ENCODE results near the gene AP3B1. TPM values are rescaled to one million over a fixed set of nuclear protein-coding genes. Genes with fewer than 3 reads are reported as not detected.
"Not testable (repeated sequence)": the region's sequence is repeated elsewhere in the genome, so short reads cannot be mapped to it uniquely, and the experiment has no call there.

AP3B1 gene
- total RNA-seq, 5 donors from 2014 or later (not counting 1 experiment from before 2014, with no cell fraction given), result 26.2 to 40.8 (median 31.4) TPM

GRCh38 chr5:78090002-78090401 is 204.5 kb downstream of the AP3B1 start:
- ChIA-PET POLR2A (interaction anchor here in 1 of 2 donors (0.6 to 1.0 kb wide), 2 partner anchors 11 to 798 kb away, joined by 3 to 5 read pairs; no protein-coding TSS in a partner anchor), CTCF (interaction anchor here in 1 of 2 donors (0.5 kb wide), 1 partner anchor 491 kb away, joined by 7 read pairs; no protein-coding TSS in a partner anchor)
- no peaks in the 10 kb centered on the region for H3K27me3 ChIP-seq (replicated peaks in 1 of 2; ENCODE audit: control insufficient read depth in 2 of 2, extremely low read depth in 1 of 2, insufficient read depth in 2 of 2, low read length in 1 of 2)
- H3K27ac ChIP-seq (ENCODE audit: low read length), result no peak overlapping the region
- DNase-seq, result no peak
- H3K9me3 ChIP-seq, result no peaks in the 10 kb centered on the region
- Mint-ChIP-seq H3K27me3 (no peaks in the 10 kb centered on the region), H3K4me1 (no peaks in the 10 kb centered on the region), H3K27ac (no peak overlapping the region), H3K36me3 (peaks cover 70% of the 10 kb centered on the region), H3K4me3 (no peak overlapping the region), H3K9me3 (no peaks in the 10 kb centered on the region)
- H3K4me3 ChIP-seq (ENCODE audit: control insufficient read depth in 1 of 2, extremely low read depth in 1 of 2, low read length in 1 of 2), result no peak overlapping the region
- no peaks in the 10 kb centered on the region for H3K4me1 ChIP-seq (ENCODE audit: control insufficient read depth in 1 of 2, extremely low read depth in 1 of 2, insufficient read depth in 2 of 2, low read length in 2 of 2)
- no peak for ATAC-seq (replicated peaks in 1 of 4)
- whole genome bisulfite sequencing (ENCODE audit: insufficient coverage), result no CpG with 5 or more reads among the region's 1 CpG
- peaks cover 3 to 8% of the 10 kb centered on the region in 2 donors for H3K36me3 ChIP-seq (ENCODE audit: control insufficient read depth in 2 of 2, extremely low read depth in 1 of 2, insufficient read depth in 1 of 2, low read length in 1 of 2)

GRCh38 chr5:78078858-78079257 is 215.6 kb downstream of the AP3B1 start:
- Histone ChIP-seq H3K9me3 (no peaks in the 10 kb centered on the region), H3K36me3 (ENCODE audit: control insufficient read depth in 2 of 2, extremely low read depth in 1 of 2, insufficient read depth in 1 of 2, low read length in 1 of 2) (no peaks in the 10 kb centered on the region), H3K27me3 (replicated peaks in 1 of 2; ENCODE audit: control insufficient read depth in 2 of 2, extremely low read depth in 1 of 2, insufficient read depth in 2 of 2, low read length in 1 of 2) (no peaks in the 10 kb centered on the region), H3K4me3 (ENCODE audit: control insufficient read depth in 1 of 2, extremely low read depth in 1 of 2, low read length in 1 of 2) (no peak overlapping the region), H3K27ac (ENCODE audit: low read length) (no peak overlapping the region), H3K4me1 (ENCODE audit: control insufficient read depth in 1 of 2, extremely low read depth in 1 of 2, insufficient read depth in 2 of 2, low read length in 2 of 2) (no peaks in the 10 kb centered on the region)
- H3K9me3 Mint-ChIP-seq, result no peaks in the 10 kb centered on the region
- CTCF ChIA-PET, result no interaction called here
- no peaks in the 10 kb centered on the region for H3K27me3 Mint-ChIP-seq
- POLR2A ChIA-PET, result interaction anchor here in 1 of 2 donors (1.0 kb wide), 1 partner anchor 11 kb away, joined by 3 read pairs; no protein-coding TSS in a partner anchor
- no peak for DNase-seq
- no peaks in the 10 kb centered on the region for H3K4me1 Mint-ChIP-seq
- no peak for ATAC-seq (replicated peaks in 1 of 4)
- H3K36me3 Mint-ChIP-seq, result peaks cover 44% of the 10 kb centered on the region
- no peak overlapping the region for H3K4me3 Mint-ChIP-seq
- H3K27ac Mint-ChIP-seq, result no peak overlapping the region

- WGBS (ENCODE audit: insufficient coverage), result 100% methylated on average over 3 of the region's 4 CpGs
- CTCF ChIA-PET, result no interaction called here
- H3K27me3 Mint-ChIP-seq, result no peaks in the 10 kb centered on the region
These were observed 217.0 kb downstream of the AP3B1 start for GRCh38 chr5:78077369-78078068.

GRCh38 chr5:78076351-78076750 is 218.1 kb downstream of the AP3B1 start:
- Mint-ChIP-seq H3K4me1 (no peaks in the 10 kb centered on the region), H3K27me3 (no peaks in the 10 kb centered on the region), H3K4me3 (no peak overlapping the region), H3K27ac (no peak overlapping the region), H3K9me3 (no peaks in the 10 kb centered on the region), H3K36me3 (peaks cover 49% of the 10 kb centered on the region)
- Histone ChIP-seq H3K36me3 (ENCODE audit: control insufficient read depth in 2 of 2, extremely low read depth in 1 of 2, insufficient read depth in 1 of 2, low read length in 1 of 2) (no peaks in the 10 kb centered on the region), H3K4me3 (ENCODE audit: control insufficient read depth in 1 of 2, extremely low read depth in 1 of 2, low read length in 1 of 2) (no peak overlapping the region), H3K4me1 (ENCODE audit: control insufficient read depth in 1 of 2, extremely low read depth in 1 of 2, insufficient read depth in 2 of 2, low read length in 2 of 2) (no peaks in the 10 kb centered on the region), H3K27ac (ENCODE audit: low read length) (no peak overlapping the region), H3K9me3 (no peaks in the 10 kb centered on the region), H3K27me3 (replicated peaks in 1 of 2; ENCODE audit: control insufficient read depth in 2 of 2, extremely low read depth in 1 of 2, insufficient read depth in 2 of 2, low read length in 1 of 2) (no peaks in the 10 kb centered on the region)
- ChIA-PET POLR2A (interaction anchor here (0.6 to 1.2 kb wide), 2 partner anchors 16 to 169 kb away, joined by 4 to 5 read pairs; no protein-coding TSS in a partner anchor), CTCF (interaction anchor here in 1 of 2 donors (0.6 kb wide), 1 partner anchor 337 kb away, joined by 3 read pairs; no protein-coding TSS in a partner anchor)
- ATAC-seq (replicated peaks in 1 of 4), result no peak
- no CpG with 5 or more reads among the region's 2 CpGs for WGBS (ENCODE audit: insufficient coverage)
- no peak for DNase-seq

More at GRCh38 chr5:78077369-78078068, 217.0 kb downstream of the AP3B1 start:
- Histone ChIP-seq H3K4me3 (ENCODE audit: control insufficient read depth in 1 of 2, extremely low read depth in 1 of 2, low read length in 1 of 2) (no peak overlapping the region), H3K27ac (ENCODE audit: low read length) (no peak overlapping the region), H3K27me3 (replicated peaks in 1 of 2; ENCODE audit: control insufficient read depth in 2 of 2, extremely low read depth in 1 of 2, insufficient read depth in 2 of 2, low read length in 1 of 2) (no peaks in the 10 kb centered on the region), H3K36me3 (ENCODE audit: control insufficient read depth in 2 of 2, extremely low read depth in 1 of 2, insufficient read depth in 1 of 2, low read length in 1 of 2) (no peaks in the 10 kb centered on the region), H3K9me3 (no peaks in the 10 kb centered on the region), H3K4me1 (ENCODE audit: control insufficient read depth in 1 of 2, extremely low read depth in 1 of 2, insufficient read depth in 2 of 2, low read length in 2 of 2) (no peaks in the 10 kb centered on the region)
- H3K9me3 Mint-ChIP-seq, result no peaks in the 10 kb centered on the region
- H3K36me3 Mint-ChIP-seq, result peaks cover 46% of the 10 kb centered on the region
- H3K27ac Mint-ChIP-seq, result no peak overlapping the region
- DNase-seq, result no peak
- no peak for ATAC-seq (replicated peaks in 1 of 4)
- no peak overlapping the region for H3K4me3 Mint-ChIP-seq
- POLR2A ChIA-PET, result no interaction called here
- no peaks in the 10 kb centered on the region for H3K4me1 Mint-ChIP-seq

GRCh38 chr5:78075301-78075700 is 219.2 kb downstream of the AP3B1 start:
- Histone ChIP-seq H3K36me3 (ENCODE audit: control insufficient read depth in 2 of 2, extremely low read depth in 1 of 2, insufficient read depth in 1 of 2, low read length in 1 of 2) (no peaks in the 10 kb centered on the region), H3K9me3 (no peaks in the 10 kb centered on the region), H3K27me3 (replicated peaks in 1 of 2; ENCODE audit: control insufficient read depth in 2 of 2, extremely low read depth in 1 of 2, insufficient read depth in 2 of 2, low read length in 1 of 2) (no peaks in the 10 kb centered on the region), H3K27ac (ENCODE audit: low read length) (no peak overlapping the region), H3K4me1 (ENCODE audit: control insufficient read depth in 1 of 2, extremely low read depth in 1 of 2, insufficient read depth in 2 of 2, low read length in 2 of 2) (no peaks in the 10 kb centered on the region), H3K4me3 (ENCODE audit: control insufficient read depth in 1 of 2, extremely low read depth in 1 of 2, low read length in 1 of 2) (no peak overlapping the region)
- ATAC-seq (replicated peaks in 1 of 4), result no peak
- ChIA-PET POLR2A (no interaction called here), CTCF (no interaction called here)
- Mint-ChIP-seq H3K9me3 (peaks cover 0 to 9% (median 0%) of the 10 kb centered on the region in 3 donors), H3K4me3 (no peak overlapping the region), H3K4me1 (no peaks in the 10 kb centered on the region), H3K36me3 (peaks cover 55% of the 10 kb centered on the region), H3K27me3 (no peaks in the 10 kb centered on the region), H3K27ac (no peak overlapping the region)
- DNase-seq, result no peak
- WGBS (ENCODE audit: insufficient coverage), result 100% methylated on average over 1 of the region's 3 CpGs

GRCh38 chr5:78070691-78071090 is 223.8 kb downstream of the AP3B1 start:
- DNase-seq; H3K27ac Mint-ChIP-seq; H3K27ac ChIP-seq (ENCODE audit: low read length); ATAC-seq (replicated peaks in 1 of 4); H3K4me1 ChIP-seq (ENCODE audit: control insufficient read depth in 1 of 2, extremely low read depth in 1 of 2, insufficient read depth in 2 of 2, low read length in 2 of 2); H3K27me3 Mint-ChIP-seq; H3K9me3 ChIP-seq; H3K4me3 Mint-ChIP-seq; H3K4me1 Mint-ChIP-seq; H3K36me3 ChIP-seq (ENCODE audit: control insufficient read depth in 2 of 2, extremely low read depth in 1 of 2, insufficient read depth in 1 of 2, low read length in 1 of 2); H3K4me3 ChIP-seq (ENCODE audit: control insufficient read depth in 1 of 2, extremely low read depth in 1 of 2, low read length in 1 of 2); H3K27me3 ChIP-seq (replicated peaks in 1 of 2; ENCODE audit: control insufficient read depth in 2 of 2, extremely low read depth in 1 of 2, insufficient read depth in 2 of 2, low read length in 1 of 2): not testable (repeated sequence)
- peaks cover 6 to 37% (median 19%) of the 10 kb centered on the region in 3 donors for H3K9me3 Mint-ChIP-seq
- CTCF ChIA-PET, result interaction anchor here (0.6 kb wide), 2 partner anchors 9 to 898 kb away, joined by 3 to 5 read pairs; no protein-coding TSS in a partner anchor
- WGBS (ENCODE audit: insufficient coverage), result no CpG with 5 or more reads among the region's 4 CpGs
- POLR2A ChIA-PET, result interaction anchor here in 1 of 2 donors (0.6 to 0.7 kb wide), 2 partner anchors 793 to 1820 kb away, joined by 3 to 4 read pairs; no protein-coding TSS in a partner anchor
- peaks cover 71% of the 10 kb centered on the region for H3K36me3 Mint-ChIP-seq
